A549 (cell line): Measurements from ENCODE around the gene SLC24A1. TPM values are rescaled to one million over a fixed set of nuclear protein-coding genes. Genes with fewer than 3 reads are reported as not detected.

ENCODE experiments used
- ATAC-seq, 2 experiments: fragments of 200-7000 bp in 1 of 2; fragments of >200 bp in 1 of 2; cut with Nextera tagmentation in 1 of 2; cut with Tn5 transposase in 1 of 2; 3 replicates each; pipeline versions ENCODE4 v1.8.0 to v1.9.1; 2018 to 2020; ENCODE audit warnings: mild to moderate bottlenecking in 1 of 2, moderate library complexity in 1 of 2
- CTCF ChIA-PET: fragments of 300-600 bp; sonication (Branson Sonifier 250); formaldehyde crosslinking; extraction: SDS; loops from one replicate; lab custom pipeline; 2021; ENCODE audit warnings: antibody characterized with exemption, inconsistent platforms; lab: Yijun Ruan, JAX
- POLR2A ChIA-PET: fragments of 350-600 bp; formaldehyde crosslinking; extraction: SDS; loops from one replicate; lab custom pipeline; 2021; ENCODE audit warnings: antibody characterized with exemption, inconsistent platforms; lab: Yijun Ruan, JAX
- DNase-seq, 2 experiments: peaks; one replicate each; pipeline versions ENCODE4 v3.0.0 to v3.0.0-alpha.2; 2011 to 2016; ENCODE audit warnings: low read depth in 1 of 2, low spot score in 1 of 2
- FAIRE-seq: peaks from 2 replicates; lab custom pipeline; 2011; peaks lifted over from hg19 to GRCh38; lab: Jason Lieb, UNC
- H3K27ac ChIP-seq, 2 experiments: fragments of >200 bp; sonication (Bioruptor Twin); formaldehyde crosslinking; 3 replicates each; pipeline ENCODE4 v1.5.1; 2016 to 2017
- H3K4me1 ChIP-seq: fragments of >200 bp; sonication (Bioruptor Twin); formaldehyde crosslinking; 3 replicates; pipeline ENCODE4 v1.6.1; 2016
- H3K4me2 ChIP-seq: fragments of >200 bp; sonication (Bioruptor Twin); formaldehyde crosslinking; 3 replicates; pipeline ENCODE4 v1.6.1; 2016
- H3K4me3 ChIP-seq: fragments of >200 bp; sonication (Bioruptor Twin); formaldehyde crosslinking; 3 replicates; pipeline ENCODE4 v1.5.1; 2016
- H3K9me3 ChIP-seq: fragments of >200 bp; sonication (Bioruptor Twin); formaldehyde crosslinking; 3 replicates; pipeline ENCODE4 v1.6.1; 2016
- BCL3 ChIP-seq: fragments of >200 bp; sonication (Bioruptor Twin); formaldehyde crosslinking; IDR thresholded peaks from 3 replicates; pipeline ENCODE4 v1.6.1; 2016
- CBX2 ChIP-seq: fragments of 200-600 bp; sonication (generic); IDR thresholded peaks from 2 replicates; pipeline ENCODE4 v1.6.1; 2016; ENCODE audit warnings: low read depth, mild to moderate bottlenecking, borderline replicate concordance
- CBX8 ChIP-seq: fragments of 200-600 bp; sonication (generic); IDR thresholded peaks from 2 replicates; pipeline ENCODE4 v1.6.1; 2016
- EHMT2 ChIP-seq: fragments of 200-600 bp; sonication (generic); IDR thresholded peaks from 2 replicates; pipeline ENCODE4 v1.6.1; 2016; ENCODE audit warnings: antibody characterized with exemption, low read depth, mild to moderate bottlenecking, moderate library complexity
- ELK1 ChIP-seq: fragments of 150-350 bp; IDR thresholded peaks from 2 replicates; pipeline ENCODE4 v1.6.1; 2014; ENCODE audit warnings: low read depth, mild to moderate bottlenecking, low read length
- EP300 ChIP-seq, 2 experiments: fragments of >200 bp; sonication (Bioruptor Twin); formaldehyde crosslinking; IDR thresholded peaks; 2 replicates in 1 of 2; 3 replicates in 1 of 2; pipeline ENCODE4 v1.6.1; 2016 to 2017
- FOXS1 ChIP-seq: fragments of 250-450 bp; sonication (Bioruptor Pico); IDR thresholded peaks from 2 replicates; pipeline ENCODE4 v1.5.0; 2020; ENCODE audit warnings: mild to moderate bottlenecking, moderate library complexity
- HES2 ChIP-seq: fragments of >200 bp; sonication (Bioruptor Twin); formaldehyde crosslinking; IDR thresholded peaks from 2 replicates; pipeline ENCODE4 v1.6.1; 2016
- HOXA7 ChIP-seq: fragments of 250-450 bp; sonication (Bioruptor Pico); IDR thresholded peaks from 2 replicates; pipeline ENCODE4 v1.5.0; 2020; ENCODE audit warnings: mild to moderate bottlenecking, moderate library complexity
- JUN ChIP-seq, 2 experiments: fragments of >200 bp; sonication (Bioruptor Twin); formaldehyde crosslinking; IDR thresholded peaks; 2 replicates in 1 of 2; 3 replicates in 1 of 2; pipeline ENCODE4 v1.6.1; 2016 to 2017
- KDM5A ChIP-seq: fragments of 200-600 bp; sonication (generic); IDR thresholded peaks from 2 replicates; pipeline ENCODE4 v1.6.1; 2016; ENCODE audit warnings: antibody characterized with exemption, mild to moderate bottlenecking
- MAFK ChIP-seq: fragments of 450-650 bp; IDR thresholded peaks from 2 replicates; pipeline ENCODE4 v1.6.1; 2014; ENCODE audit not compliant: partially characterized antibody
- NFE2L2 ChIP-seq: fragments of 150-350 bp; conservative IDR thresholded peaks from 2 replicates; pipeline ENCODE4 v1.6.1; 2014; ENCODE audit warnings: low read length
- NR3C1 ChIP-seq: fragments of >200 bp; sonication (Bioruptor Twin); formaldehyde crosslinking; IDR thresholded peaks from 3 replicates; pipeline ENCODE4 v1.6.1; 2017
- PHF8 ChIP-seq: fragments of 200-600 bp; sonication (generic); IDR thresholded peaks from 2 replicates; pipeline ENCODE4 v1.6.1; 2016; ENCODE audit warnings: low read depth, mild to moderate bottlenecking, antibody characterized with exemption, moderate library complexity, borderline replicate concordance
- POLR2A ChIP-seq: IDR thresholded peaks from 2 replicates; pipeline ENCODE4 v1.6.1; 2012; ENCODE audit warnings: mild to moderate bottlenecking, low read length
- RAD21 ChIP-seq, 2 experiments: fragments of >200 bp in 1 of 2; sonication (Bioruptor Twin) in 1 of 2; formaldehyde crosslinking in 1 of 2; IDR thresholded peaks in 1 of 2; conservative IDR thresholded peaks in 1 of 2; 2 replicates in 1 of 2; 3 replicates in 1 of 2; pipeline ENCODE4 v1.6.1; 2012 to 2018; ENCODE audit warnings: inconsistent platforms in 1 of 2
- RARB ChIP-seq: fragments of 250-450 bp; sonication (Bioruptor Pico); IDR thresholded peaks from 2 replicates; pipeline ENCODE4 v1.8.0; 2021; ENCODE audit warnings: mild to moderate bottlenecking, moderate library complexity
- RCOR1 ChIP-seq: fragments of 150-350 bp; IDR thresholded peaks from 2 replicates; pipeline ENCODE4 v1.6.1; 2014; ENCODE audit warnings: antibody characterized with exemption, low read length, low read depth
- RFX5 ChIP-seq: fragments of 450-650 bp; IDR thresholded peaks from 2 replicates; pipeline ENCODE4 v1.7.1; 2014; ENCODE audit warnings: antibody characterized with exemption, mild to moderate bottlenecking, moderate library complexity
- RNF2 ChIP-seq: fragments of 200-600 bp; sonication (generic); IDR thresholded peaks from 2 replicates; pipeline ENCODE4 v1.6.1; 2016; ENCODE audit warnings: low read depth, mild to moderate bottlenecking, antibody characterized with exemption, moderate library complexity, borderline replicate concordance
- TFCP2L1 ChIP-seq: fragments of 250-450 bp; sonication (Bioruptor Pico); IDR thresholded peaks from 2 replicates; pipeline ENCODE4 v1.5.0; 2021; ENCODE audit warnings: mild to moderate bottlenecking
- WGBS: methylation state at CpG from one replicate; pipeline ENCODE4 v1.1.6; 2017; ENCODE audit errors: missing lambda C conversion rate; 5-methylcytosine and 5-hydroxymethylcytosine counted together
- polyA plus RNA-seq, 4 experiments: library from polyadenylated mRNA; depleted of rRNA in 3 of 4; stranded (reverse); fragments of >200 nt; fragmentation: RNase III in 1 of 4; extraction: RNeasy Plus Mini Kit Qiagen cat#74134 plus additional on column Dnase treatment in 1 of 4; gene quantifications; 2 replicates in 3 of 4; 3 replicates in 1 of 4; pipeline ENCODE4 v1.2.3, GENCODE V29; 2011 to 2017

SLC24A1 gene
- polyA plus RNA-seq, 2 of the 4 experiments (the other 2 are of a cell fraction): 6.4 to 7.0 TPM

GRCh38 chr15:65580287-65580686 is 41.5 kb upstream of the SLC24A1 start:
- no peak for FAIRE-seq
- Histone ChIP-seq H3K4me2 (peak overlapping the region; percentile 16), H3K4me1 (peaks cover 23% of the 10 kb centered on the region), H3K27ac (peak overlapping the region in 1 of 2 experiments; percentile 19; a peak in 1 of 6 replicates), H3K4me3 (no peak overlapping the region), H3K9me3 (no peaks in the 10 kb centered on the region)
- POLR2A ChIA-PET: interaction anchor here (1.2 kb wide), 2 partner anchors 31 to 289 kb away, joined by 4 to 9 read pairs; partner anchors contain the start of genes INTS14 and RAB11A
- DNase-seq: peak; percentile 46 to 50
- peak; percentile 81 to 82 for ATAC-seq
- CTCF ChIA-PET: interaction anchor here (0.9 to 2.7 kb wide), 5 partner anchors 16 to 195 kb away, joined by 3 to 17 read pairs (median 4); no protein-coding TSS in a partner anchor
- no peak for TF ChIP-seq EHMT2
- no peak for TF ChIP-seq RCOR1
- TF ChIP-seq JUN (IDR thresholded peaks at IDR 0.05): 0 out of 5 replicates have a peak, but pooled peaks of 1 of the 2 experiments have one; percentile 14
- TF ChIP-seq KDM5A: no peak
- no peak for TF ChIP-seq MAFK
- TF ChIP-seq FOXS1: no peak
- no peak for TF ChIP-seq RAD21 (conservative IDR thresholded peaks at IDR 0.05 in 1 of 2, IDR thresholded peaks at IDR 0.05 in 1 of 2)

DNA sequence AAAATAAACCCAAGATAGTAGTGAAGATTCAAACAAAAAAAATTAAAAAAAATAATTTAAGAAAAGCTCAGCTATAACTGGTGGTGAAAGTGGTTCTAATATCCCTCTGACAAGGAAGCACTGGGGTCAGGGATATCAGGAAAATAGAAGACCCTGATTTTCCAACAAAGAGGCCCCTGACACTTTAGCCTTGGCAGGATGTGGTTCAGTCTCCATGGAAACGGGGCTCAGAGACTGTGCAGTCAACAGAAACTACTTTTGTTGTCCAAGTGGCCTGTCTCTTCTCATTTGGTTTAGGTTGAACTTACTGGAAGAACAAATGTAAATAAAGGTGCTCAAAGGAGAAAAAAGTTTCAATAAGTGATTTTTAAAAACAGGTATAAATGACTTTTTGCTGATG is 38.0 kb upstream of the SLC24A1 start:
- ATAC-seq: no peak

GRCh38 chr15:65584241-65584640 is 37.5 kb upstream of the SLC24A1 start:
- Histone ChIP-seq H3K4me3 (no peak overlapping the region), H3K4me2 (no peak overlapping the region), H3K4me1 (peaks cover 14% of the 10 kb centered on the region), H3K27ac (no peak overlapping the region), H3K9me3 (no peaks in the 10 kb centered on the region)
- TF ChIP-seq TFCP2L1 (CRISPR knock-in tag) (no peak), PHF8 (no peak)
- FAIRE-seq (no peak), DNase-seq (no peak), ATAC-seq (no peak)
- CTCF ChIA-PET: interaction anchor here (0.6 to 1.7 kb wide), 4 partner anchors 11 to 184 kb away, joined by 3 to 8 read pairs (median 4); no protein-coding TSS in a partner anchor
- POLR2A ChIA-PET: no interaction called here

More for the DNA sequence above, 38.0 kb upstream of the SLC24A1 start:
- TF ChIP-seq HES2 (no peak), NFE2L2 (no peak), RFX5 (no peak), ELK1 (no peak), POLR2A (no peak), RARB (CRISPR knock-in tag) (no peak), EP300 (IDR thresholded peaks at IDR 0.05) (no peak), JUN (IDR thresholded peaks at IDR 0.05) (no peak), HOXA7 (CRISPR knock-in tag) (no peak), CBX2 (no peak), CBX8 (no peak), NR3C1 (no peak), RCOR1 (no peak), BCL3 (no peak), RNF2 (no peak)
- FAIRE-seq (no peak), DNase-seq (no peak)
- H3K27ac ChIP-seq: no peak overlapping the region
- H3K9me3 ChIP-seq: no peaks in the 10 kb centered on the region
- H3K4me2 ChIP-seq: no peak overlapping the region
- POLR2A ChIA-PET: no interaction called here
- WGBS: 85% methylated on average over 1 of the region's 1 CpG
- CTCF ChIA-PET: interaction anchor here (1.3 kb wide), 1 partner anchor 27 kb away, joined by 3 read pairs; the partner anchor contains the start of gene INTS14
- peaks cover 14% of the 10 kb centered on the region for H3K4me1 ChIP-seq
- no peak overlapping the region for H3K4me3 ChIP-seq
